NCI-H460 (cell line): ENCODE measurements around the gene ACAD9. TPM values are rescaled to one million over a fixed set of nuclear protein-coding genes. Genes with fewer than 3 reads are reported as not detected.

Experiments used
- DNase-seq: peaks from one replicate; pipeline ENCODE4 v3.0.0-alpha.2; 2016; ENCODE audit warnings: low read depth; ENCODE audit errors: extremely low read depth
- small RNA-seq, 2 experiments: library from RNA; depleted of rRNA; stranded (forward); fragments of <200 nt; gene quantifications; one replicate each; pipeline ENCODE3, GENCODE V24; 2014
- total RNA-seq: library from RNA; depleted of rRNA; stranded (reverse); fragments of >200 nt; shearing (Covaris generic); gene quantifications from 2 replicates; pipeline ENCODE4 v1.2.3, GENCODE V29; 2014; rRNA removed

The ACAD9 gene
- total RNA-seq, 1 experiment from 2014 or later, result 20.0 TPM

- DNase-seq, result no peak
Observed at GRCh38 chr3:128932516-128933212, 53.2 kb downstream of the ACAD9 start.

GRCh38 chr3:128933213-128933921, 53.9 kb downstream of the ACAD9 start:
- no peak for DNase-seq

DNA sequence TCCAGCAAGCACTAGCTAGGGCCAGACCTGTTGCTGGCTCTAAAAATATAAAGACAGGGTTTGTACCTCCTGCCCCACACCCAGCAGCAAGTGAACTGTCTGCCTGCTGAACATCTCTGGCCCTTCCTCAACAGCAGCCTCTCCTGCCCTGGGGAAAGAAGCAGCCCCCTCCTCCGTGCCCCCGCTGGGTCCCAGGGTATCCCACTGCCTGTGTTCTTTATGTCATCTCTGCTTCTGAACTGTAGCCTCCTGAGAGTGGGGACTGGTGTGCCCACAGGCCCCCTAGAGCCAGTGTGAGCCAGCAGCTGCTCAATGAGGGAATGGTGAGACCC, 54.5 kb downstream of the ACAD9 start:
- no peak for DNase-seq

DNA sequence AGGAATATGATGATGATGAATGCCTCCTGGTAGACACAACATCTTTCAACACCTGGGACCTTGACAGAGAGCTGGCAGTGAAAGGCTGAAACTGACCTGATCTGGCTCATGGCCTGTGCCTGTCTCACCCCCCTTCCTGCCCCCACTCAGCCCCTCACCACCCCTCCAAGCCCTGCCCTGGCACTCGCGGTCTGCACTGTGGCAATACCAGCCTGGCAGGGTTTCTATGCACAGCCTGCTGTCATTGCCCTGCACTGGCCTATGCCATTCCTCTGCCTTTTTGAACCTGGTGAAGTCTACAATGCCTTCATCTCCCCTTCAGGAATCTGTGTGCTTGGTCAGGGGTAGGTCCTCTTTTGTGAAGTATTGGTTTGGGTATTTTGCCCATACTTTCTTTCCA, 56.5 kb downstream of the ACAD9 start:
- no peak for DNase-seq

- no peak for DNase-seq
Observed at GRCh38 chr3:128936341-128936740, 56.9 kb downstream of the ACAD9 start.

GRCh38 chr3:128940252-128940651, 60.8 kb downstream of the ACAD9 start:
- DNase-seq, result no peak

DNA sequence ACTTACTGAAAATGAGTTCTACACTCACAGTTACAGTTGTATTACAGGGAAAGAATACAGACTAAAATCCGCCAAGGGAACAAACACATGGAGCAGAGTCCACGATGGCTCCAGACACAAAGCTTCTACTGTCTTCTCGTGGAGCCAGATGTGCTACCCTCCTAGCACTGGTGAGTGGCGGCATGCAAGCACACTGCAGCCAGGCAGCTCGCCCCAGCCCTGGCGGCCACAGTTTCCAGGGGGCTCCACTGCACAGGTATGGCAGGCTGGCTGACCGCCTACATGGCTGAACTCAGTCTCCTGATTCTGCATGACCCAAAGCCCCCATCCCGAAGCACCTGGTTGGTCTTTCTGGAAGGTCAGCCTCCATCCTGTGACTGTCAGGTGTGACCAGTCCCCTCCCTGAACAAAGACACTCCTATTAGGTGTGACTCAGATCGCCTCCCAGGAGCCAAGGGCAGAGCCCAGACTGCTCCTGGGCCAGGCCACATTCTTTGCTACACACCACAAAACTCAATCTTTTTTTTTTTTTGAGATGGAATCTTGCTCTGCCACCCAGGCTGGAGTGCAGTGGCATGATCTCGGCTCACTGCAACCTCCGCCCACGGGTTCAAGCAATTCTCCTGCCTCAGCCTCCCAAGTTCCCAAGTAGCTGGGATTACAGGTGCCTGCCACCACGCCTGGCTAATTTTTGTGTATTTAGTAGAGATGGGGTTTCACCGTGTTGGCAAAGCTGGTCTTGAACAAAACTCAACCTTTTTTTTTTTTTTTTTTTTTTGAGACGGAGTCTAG, 62.9 kb downstream of the ACAD9 start:
- no peak for DNase-seq

GRCh38 chr3:128945041-128945877, 65.8 kb downstream of the ACAD9 start:
- DNase-seq, result no peak

DNA sequence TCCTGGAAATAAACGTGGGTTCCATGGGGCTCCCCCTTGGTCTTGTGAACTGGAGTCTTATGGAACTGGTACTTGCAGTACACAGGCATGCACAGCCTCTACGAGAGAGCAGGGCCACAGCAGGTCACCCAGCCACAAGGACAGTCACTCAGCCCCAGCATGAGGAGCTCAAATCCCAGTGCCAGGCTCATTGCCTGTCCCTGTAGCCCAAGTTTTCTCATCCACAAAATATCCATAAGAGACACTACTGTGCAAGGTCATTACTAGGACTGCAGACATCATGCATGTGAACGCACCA, 66.4 kb downstream of the ACAD9 start:
- no peak for DNase-seq

DNA sequence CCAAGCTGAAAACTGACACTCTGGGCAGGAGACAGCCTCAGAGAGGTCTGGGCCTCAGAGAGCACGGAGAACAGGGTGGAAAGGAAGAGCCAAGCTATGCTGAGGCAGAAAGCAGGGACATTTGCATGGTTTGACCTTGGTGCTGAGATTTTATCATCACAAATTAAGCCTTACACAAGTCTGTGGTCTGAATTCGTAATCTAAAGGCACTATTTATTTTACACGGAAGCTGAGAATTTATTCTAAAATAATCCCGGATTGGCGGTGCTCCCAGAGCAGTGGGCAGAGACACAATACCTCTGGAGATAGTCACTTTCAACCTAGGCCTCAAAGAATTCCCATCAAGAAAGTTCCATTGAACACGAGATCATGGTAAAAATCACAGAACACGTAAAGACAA, 67.0 kb downstream of the ACAD9 start:
- no peak for DNase-seq

GRCh38 chr3:128949158-128949557, 69.7 kb downstream of the ACAD9 start:
- DNase-seq, result no peak

DNA sequence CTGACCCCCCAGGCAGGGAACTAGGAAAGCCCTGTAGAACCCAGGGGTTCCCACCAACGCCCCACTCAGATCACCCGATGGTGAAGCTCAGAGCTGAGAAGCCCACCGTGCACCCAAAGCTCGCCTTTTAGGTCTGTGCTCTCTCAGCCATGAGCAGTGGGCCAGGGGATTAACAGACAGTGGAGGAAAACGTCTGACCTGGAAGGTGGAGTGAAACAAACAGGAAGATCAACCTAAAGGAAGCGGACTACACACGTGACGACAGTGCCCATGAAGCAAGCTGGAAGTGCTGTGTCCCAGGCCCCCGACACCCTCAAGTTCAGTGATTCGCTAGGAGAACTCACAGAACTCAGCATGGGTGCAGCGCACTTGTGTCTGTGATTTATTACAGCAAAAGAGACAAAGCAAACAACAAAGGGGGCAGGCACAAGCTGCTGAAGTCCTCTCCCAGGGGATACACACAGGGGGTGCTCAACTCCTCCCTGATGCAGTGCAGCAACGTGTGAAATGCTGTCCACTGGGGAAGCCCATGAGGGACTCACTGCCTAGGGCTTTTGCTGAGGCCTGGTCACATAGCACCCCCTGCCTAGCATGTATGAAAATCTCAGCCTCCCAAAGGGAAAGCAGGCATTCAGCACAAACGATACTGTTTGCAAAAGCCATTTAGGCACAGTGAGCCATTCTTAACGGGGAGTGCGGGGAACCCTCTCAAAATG, 71.0 kb downstream of the ACAD9 start:
- DNase-seq, result peak; percentile 8

DNA sequence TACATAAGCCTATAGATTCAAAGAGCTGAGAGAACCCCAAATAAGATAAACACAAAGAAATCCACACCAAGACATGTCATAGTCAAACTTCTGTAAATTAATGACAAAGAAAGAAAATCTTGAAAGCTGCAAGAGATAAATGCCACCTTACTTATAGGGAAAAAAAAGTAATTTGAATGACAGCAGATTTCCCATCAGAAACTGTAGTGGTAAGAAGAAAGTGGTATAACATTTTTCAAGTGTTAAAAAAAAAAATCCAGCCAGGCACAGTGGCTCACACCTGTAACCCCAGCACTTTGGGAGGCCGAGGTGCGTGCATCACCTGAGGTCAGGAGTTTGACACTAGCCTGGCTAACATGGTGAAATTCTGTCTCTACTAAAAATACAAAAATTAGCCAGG, 77.0 kb downstream of the ACAD9 start:
- DNase-seq, result no peak

Small RNA genes within 50 kb of the gene (small RNA-seq; reads per million reads assigned to genes)
- gene AC112484.4, result 0 reads per million in 2 experiments

Other genes with a start within 250 kb of the ACAD9 start
- 300 and 312 TPM in 2 replicates for gene RPN1, start 228.8 kb upstream of the ACAD9 start, total RNA-seq
- gene RAB7A, start 153.4 kb upstream of the ACAD9 start, total RNA-seq, result 50.8 and 57.8 TPM in 2 replicates
- 0.42 TPM in 1 of 2 replicates, not detected in the other for gene CFAP92, start 114.5 kb downstream of the ACAD9 start, total RNA-seq
- gene EFCC1, start 121.7 kb downstream of the ACAD9 start, total RNA-seq, result not detected in 2 replicates
- gene GP9, start 181.2 kb downstream of the ACAD9 start, total RNA-seq, result not detected in 2 replicates
- gene RAB43, start 242.2 kb downstream of the ACAD9 start, total RNA-seq, result 7.7 and 8.2 TPM in 2 replicates